Prostate gland (tissue), 2 donors: ENCODE data around the gene FCHO1. TPM values are rescaled to one million over a fixed set of nuclear protein-coding genes. Genes with fewer than 3 reads are reported as not detected.

ENCODE experiments used
- DNase-seq: peaks from one replicate; pipeline ENCODE4 v3.0.0-alpha.2; 2019; ENCODE audit warnings: low spot score
- H3K27ac ChIP-seq, 2 donors: fragments of 200-600 bp; sonication (generic); 2 replicates each; pipeline ENCODE4 v1.5.1; 2017 to 2019
- H3K27me3 ChIP-seq: fragments of 200-600 bp; sonication (generic); replicated peaks from 2 replicates; pipeline ENCODE4 v1.5.1; 2019; ENCODE audit not compliant: insufficient read depth
- H3K36me3 ChIP-seq, 2 donors: fragments of 200-600 bp; sonication (generic); 1 replicate in 1 of 2; 2 replicates in 1 of 2; pipeline versions ENCODE4 v1.5.1 to v1.8.1; 2017 to 2019
- H3K4me1 ChIP-seq: fragments of 200-600 bp; sonication (generic); replicated peaks from 2 replicates; pipeline ENCODE4 v1.5.1; 2019
- H3K4me3 ChIP-seq, 2 donors: fragments of 200-600 bp; sonication (generic); 2 replicates each; pipeline ENCODE4 v1.5.1; 2017 to 2019
- H3K9me3 ChIP-seq: fragments of 200-600 bp; sonication (generic); 2 replicates; pipeline ENCODE4 v1.5.1; 2017
- CTCF ChIP-seq, 4 experiments: fragments of 200-600 bp in 2 of 4; fragments of 450-650 bp in 2 of 4; sonication (generic) in 2 of 4; IDR thresholded peaks; 1 replicate in 3 of 4; 2 replicates in 1 of 4; pipeline ENCODE4 v1.5.1; 2016 to 2019; ENCODE audit warnings: antibody characterized with exemption in 4 of 4, mild to moderate bottlenecking in 2 of 4, moderate library complexity in 2 of 4
- POLR2A ChIP-seq: fragments of 450-650 bp; IDR thresholded peaks from one replicate; pipeline ENCODE4 v1.6.1; 2016; ENCODE audit warnings: antibody characterized with exemption, mild to moderate bottlenecking
- POLR2AphosphoS5 ChIP-seq: sonication (generic); formaldehyde crosslinking; IDR thresholded peaks from one replicate; pipeline ENCODE4 v1.6.1; 2017; ENCODE audit warnings: antibody characterized with exemption
- WGBS: methylation state at CpG from one replicate; pipeline ENCODE4 v1.1.5; 2018; 5-methylcytosine and 5-hydroxymethylcytosine counted together
- intact Hi-C: fragments of 100-400 bp; cut with DNase I; formaldehyde crosslinking; loops from one replicate; pipeline ENCODE4 v1.14.2; 2022
- total RNA-seq, 2 donors: library from RNA; depleted of rRNA; stranded (reverse); fragments of >200 nt; gene quantifications; one replicate each; pipeline ENCODE4 v1.1.0, GENCODE V29; 2016

Gene FCHO1
- total RNA-seq, 2 donors from 2014 or later: 1.3 to 10.7 TPM

- Histone ChIP-seq H3K27ac (no peak overlapping the region), H3K4me1 (no peaks in the 10 kb centered on the region), H3K36me3 (no peaks in the 10 kb centered on the region), H3K9me3 (no peaks in the 10 kb centered on the region), H3K27me3 (no peaks in the 10 kb centered on the region), H3K4me3 (peak overlapping the region; percentile 10 to 11)
- WGBS: 23% methylated on average over 47 of the region's 50 CpGs
- peak; percentile 71 for DNase-seq
- TF ChIP-seq POLR2AphosphoS5 (no peak), CTCF (IDR thresholded peaks at IDR 0.05) (no peak), POLR2A (no peak)
- intact Hi-C loops: no loop called here
Measured at GRCh38 chr19:17830567-17831418, 79.5 kb downstream of the FCHO1 start.

- Histone ChIP-seq H3K4me1 (no peaks in the 10 kb centered on the region), H3K27ac (no peak overlapping the region), H3K27me3 (no peaks in the 10 kb centered on the region), H3K36me3 (no peaks in the 10 kb centered on the region), H3K9me3 (no peaks in the 10 kb centered on the region), H3K4me3 (peak overlapping the region in 1 of 2 donors; percentile 11)
- intact Hi-C loops: no loop called here
- TF ChIP-seq POLR2A: no peak
- no peak for TF ChIP-seq POLR2AphosphoS5
- TF ChIP-seq CTCF (IDR thresholded peaks at IDR 0.05): no peak
- DNase-seq: no peak
- WGBS: 43% methylated on average over 25 of the region's 25 CpGs
Measured at GRCh38 chr19:17831419-17831888, 80.2 kb downstream of the FCHO1 start.

GRCh38 chr19:17832443-17833208, 81.3 kb downstream of the FCHO1 start:
- H3K4me1 ChIP-seq: no peaks in the 10 kb centered on the region
- no peaks in the 10 kb centered on the region for H3K9me3 ChIP-seq
- no peak overlapping the region for H3K4me3 ChIP-seq
- no peaks in the 10 kb centered on the region for H3K27me3 ChIP-seq
- no peak overlapping the region for H3K27ac ChIP-seq
- DNase-seq: no peak
- intact Hi-C loops: no loop called here
- H3K36me3 ChIP-seq: no peaks in the 10 kb centered on the region
- 86% methylated on average over 17 of the region's 17 CpGs for WGBS
- TF ChIP-seq POLR2A (no peak), POLR2AphosphoS5 (no peak), CTCF (IDR thresholded peaks at IDR 0.05) (no peak)

GRCh38 chr19:17834350-17835181, 83.3 kb downstream of the FCHO1 start:
- WGBS: 72% methylated on average over 26 of the region's 27 CpGs
- Histone ChIP-seq H3K4me3 (no peak overlapping the region), H3K27ac (no peak overlapping the region), H3K27me3 (no peaks in the 10 kb centered on the region), H3K4me1 (no peaks in the 10 kb centered on the region), H3K36me3 (no peaks in the 10 kb centered on the region), H3K9me3 (no peaks in the 10 kb centered on the region)
- intact Hi-C loops: no loop called here
- no peak for TF ChIP-seq POLR2A
- no peak for TF ChIP-seq CTCF (IDR thresholded peaks at IDR 0.05)
- TF ChIP-seq POLR2AphosphoS5: no peak
- no peak for DNase-seq
